ENCODE measurements around the gene TMEM200B. TPM values are rescaled to one million over a fixed set of nuclear protein-coding genes. Genes with fewer than 3 reads are reported as not detected.

TMEM200B gene
- total and polyA plus RNA-seq, 9 donors, result 16.2 to 65.9 (median 30.6) TPM

- peak; percentile 72 to 84 (median 82) for DNase-seq
- peaks cover 14% of the 10 kb centered on the region for H3K4me1 ChIP-seq (ENCODE audit: insufficient read depth)
- no peaks in the 10 kb centered on the region for H3K36me3 ChIP-seq
- WGBS, 3 donors, result 0 to 1% (median 0%) methylated on average over 6 to 34 of the region's 34 CpGs
- H3K27ac ChIP-seq, result peak overlapping the region; percentile 91 to 95
- H3K9me3 ChIP-seq, result no peaks in the 10 kb centered on the region
- intact Hi-C loops (cut with DNase I), result loop anchor here (2.0 to 10.0 kb wide), 5 partner anchors 58 to 240 kb away; partner anchors contain the start of gene SRSF4 (in 3 of the 4)
- H3K27me3 ChIP-seq, result no peaks in the 10 kb centered on the region
- TF ChIP-seq POLR2A (IDR thresholded peaks at IDR 0.05) (peak; percentile 69), EP300 (IDR thresholded peaks at IDR 0.05) (no peak)
- TF ChIP-seq, protein P1, sequence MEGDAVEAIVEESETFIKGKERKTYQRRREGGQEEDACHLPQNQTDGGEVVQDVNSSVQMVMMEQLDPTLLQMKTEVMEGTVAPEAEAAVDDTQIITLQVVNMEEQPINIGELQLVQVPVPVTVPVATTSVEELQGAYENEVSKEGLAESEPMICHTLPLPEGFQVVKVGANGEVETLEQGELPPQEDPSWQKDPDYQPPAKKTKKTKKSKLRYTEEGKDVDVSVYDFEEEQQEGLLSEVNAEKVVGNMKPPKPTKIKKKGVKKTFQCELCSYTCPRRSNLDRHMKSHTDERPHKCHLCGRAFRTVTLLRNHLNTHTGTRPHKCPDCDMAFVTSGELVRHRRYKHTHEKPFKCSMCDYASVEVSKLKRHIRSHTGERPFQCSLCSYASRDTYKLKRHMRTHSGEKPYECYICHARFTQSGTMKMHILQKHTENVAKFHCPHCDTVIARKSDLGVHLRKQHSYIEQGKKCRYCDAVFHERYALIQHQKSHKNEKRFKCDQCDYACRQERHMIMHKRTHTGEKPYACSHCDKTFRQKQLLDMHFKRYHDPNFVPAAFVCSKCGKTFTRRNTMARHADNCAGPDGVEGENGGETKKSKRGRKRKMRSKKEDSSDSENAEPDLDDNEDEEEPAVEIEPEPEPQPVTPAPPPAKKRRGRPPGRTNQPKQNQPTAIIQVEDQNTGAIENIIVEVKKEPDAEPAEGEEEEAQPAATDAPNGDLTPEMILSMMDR (IDR thresholded peaks at IDR 0.05), result no peak
- peak overlapping the region; percentile 66 for H3K4me3 ChIP-seq
Measured at GRCh38 chr1:29122682-29123052, 1.0 kb downstream of the TMEM200B start.

DNA sequence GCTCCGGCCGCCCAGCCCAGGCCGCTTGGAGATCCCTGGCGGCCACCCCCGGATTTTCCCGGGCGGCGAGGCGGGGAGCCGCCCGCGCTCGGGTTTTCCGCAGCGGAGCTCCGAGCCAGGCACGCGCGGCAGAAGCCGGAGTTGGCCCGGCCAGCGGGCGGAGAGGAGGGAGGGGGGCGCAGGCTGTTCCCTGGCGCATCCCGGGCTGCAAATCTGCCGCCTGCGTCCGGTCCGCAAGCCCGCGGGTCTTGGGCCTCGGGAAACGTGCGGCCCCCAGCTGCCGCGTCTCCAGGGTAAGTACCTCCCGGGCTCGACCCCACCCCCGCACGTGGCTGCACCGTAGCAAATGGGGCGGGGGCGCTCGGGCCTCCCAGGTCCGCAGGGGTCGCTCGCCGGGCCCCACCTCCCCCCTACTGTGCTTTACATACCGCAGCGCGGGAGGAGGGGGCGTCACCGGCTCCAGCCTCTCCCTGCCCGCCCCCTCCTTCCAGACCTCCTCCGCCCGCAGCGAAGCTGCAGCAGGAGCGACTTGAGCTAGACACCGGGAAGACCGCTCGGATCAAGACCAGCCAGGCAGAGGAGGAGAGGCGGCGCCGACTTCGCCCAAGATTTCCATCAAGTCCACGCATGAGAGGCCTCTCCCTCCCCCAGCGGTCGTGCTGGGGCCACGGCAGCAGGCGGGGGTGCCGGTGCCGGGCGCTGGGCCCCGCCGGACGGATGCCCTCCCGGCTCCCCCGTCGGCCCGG, 1.6 kb downstream of the TMEM200B start:
- Histone ChIP-seq H3K27ac (peak overlapping the region; percentile 91 to 95), H3K4me1 (ENCODE audit: insufficient read depth) (peaks cover 16% of the 10 kb centered on the region), H3K4me3 (peak overlapping the region; percentile 66), H3K9me3 (no peaks in the 10 kb centered on the region), H3K27me3 (no peaks in the 10 kb centered on the region), H3K36me3 (no peaks in the 10 kb centered on the region)
- peak; percentile 71 to 80 (median 76) for DNase-seq
- intact Hi-C loops (cut with DNase I), result loop anchor here (2.0 to 10.0 kb wide), 5 partner anchors 59 to 240 kb away; partner anchors contain the start of gene SRSF4 (in 3 of the 4)
- 0 to 1% (median 0%) methylated on average over 13 to 81 of the region's 81 CpGs for WGBS, 3 donors
- TF ChIP-seq EP300 (IDR thresholded peaks at IDR 0.05), result no peak
- TF ChIP-seq, protein P1 (IDR thresholded peaks at IDR 0.05), result peak in 1 of 3 donors; percentile 13
- peak; percentile 30 for TF ChIP-seq POLR2A (IDR thresholded peaks at IDR 0.05)

GRCh38 chr1:29121516-29121935, 2.2 kb downstream of the TMEM200B start:
- no peak for TF ChIP-seq EP300 (IDR thresholded peaks at IDR 0.05)
- TF ChIP-seq, protein P1 (IDR thresholded peaks at IDR 0.05), result peak in 1 of 3 donors; percentile 10
- Histone ChIP-seq H3K27me3 (no peaks in the 10 kb centered on the region), H3K4me3 (peak overlapping the region; percentile 66), H3K9me3 (no peaks in the 10 kb centered on the region), H3K27ac (peak overlapping the region; percentile 91 to 95), H3K4me1 (ENCODE audit: insufficient read depth) (peaks cover 17% of the 10 kb centered on the region), H3K36me3 (no peaks in the 10 kb centered on the region)
- peak; percentile 44 to 74 (median 59) for DNase-seq
- WGBS, 3 donors, result 4 to 14% (median 4%) methylated on average over 15 to 59 of the region's 59 CpGs
- intact Hi-C loops (cut with DNase I), result loop anchor here (5.0 to 10.0 kb wide), 4 partner anchors 61 to 239 kb away; partner anchors contain the start of gene SRSF4 (in 1 of the 4)

DNA sequence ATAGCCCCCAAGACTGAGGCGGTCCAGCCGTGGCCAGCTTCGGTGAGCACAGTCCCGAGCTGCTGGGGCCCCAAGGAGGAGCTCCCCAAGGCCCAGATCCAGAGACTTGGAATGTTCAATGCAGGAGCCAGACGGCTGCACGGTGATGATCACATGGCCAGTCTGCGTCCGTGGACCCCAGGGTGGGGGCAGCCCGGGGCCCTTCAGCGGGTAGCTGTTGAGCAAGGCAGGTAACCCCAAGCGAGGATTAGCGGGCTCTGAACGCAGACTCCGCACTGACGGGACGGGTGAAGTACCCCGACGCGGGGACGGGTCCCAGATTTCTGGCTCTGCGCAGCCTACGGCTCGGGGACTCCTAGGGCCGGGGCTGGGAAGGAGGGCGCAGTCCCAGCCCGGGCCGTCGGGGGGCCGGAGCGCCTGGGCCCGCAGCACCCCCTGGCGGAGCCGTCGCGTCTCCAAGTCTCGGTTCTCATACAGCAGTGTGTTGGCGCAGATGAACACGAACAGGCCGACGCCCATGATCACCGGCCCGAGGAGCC, 2.7 kb downstream of the TMEM200B start:
- Histone ChIP-seq H3K36me3 (no peaks in the 10 kb centered on the region), H3K27me3 (no peaks in the 10 kb centered on the region), H3K27ac (peak overlapping the region; percentile 91 to 95), H3K4me1 (ENCODE audit: insufficient read depth) (peaks cover 17% of the 10 kb centered on the region), H3K4me3 (peak overlapping the region; percentile 66), H3K9me3 (no peaks in the 10 kb centered on the region)
- intact Hi-C loops (cut with DNase I), result loop anchor here (5.0 to 10.0 kb wide), 4 partner anchors 61 to 239 kb away; partner anchors contain the start of gene SRSF4 (in 1 of the 4)
- DNase-seq, result peak; percentile 54 to 79 (median 67)
- 34 to 41% (median 41%) methylated on average over 34 to 42 of the region's 42 CpGs for WGBS, 3 donors
- TF ChIP-seq, protein P1 (IDR thresholded peaks at IDR 0.05), result peak in 2 of 3 donors; percentile 54 to 56
- TF ChIP-seq POLR2A (IDR thresholded peaks at IDR 0.05) (no peak), EP300 (IDR thresholded peaks at IDR 0.05) (no peak)
